ENCODE results near the gene ELP1. TPM values are rescaled to one million over a fixed set of nuclear protein-coding genes. Genes with fewer than 3 reads are reported as not detected.

The ELP1 gene
- total and polyA plus RNA-seq, 2 experiments from 2014 or later = 9.1 to 46.3 TPM

DNA sequence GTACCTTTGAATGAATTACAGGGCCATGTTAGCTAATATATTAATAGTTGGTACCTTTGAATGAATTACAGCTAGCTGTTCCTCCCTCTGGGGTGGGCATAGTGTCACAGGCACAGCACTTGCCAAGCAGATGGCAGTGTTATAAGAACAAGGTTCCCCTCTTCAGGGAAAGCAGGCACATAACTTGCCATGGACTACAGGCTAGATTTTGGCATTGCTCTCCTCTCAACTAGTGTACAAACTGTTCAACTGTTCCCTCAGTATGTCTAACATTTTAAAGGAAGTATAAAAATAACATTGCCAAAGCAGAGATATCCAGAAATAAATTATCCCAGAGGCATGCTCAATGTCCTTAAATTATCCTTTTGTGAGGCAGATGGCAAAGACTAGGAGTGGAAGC is 34.0 kb upstream of the ELP1 start:
- no peak overlapping the region for H3K27ac ChIP-seq (ENCODE audit: low read depth)
- no peak overlapping the region for H3K4me3 ChIP-seq
- no peaks in the 10 kb centered on the region for H3K4me1 ChIP-seq (ENCODE audit: insufficient read depth)
- Mint-ChIP-seq H3K4me1 (no peaks in the 10 kb centered on the region), H3K9me3 (no peaks in the 10 kb centered on the region), H3K27me3 (ENCODE audit: insufficient read depth, low read depth, poor library complexity) (no peaks in the 10 kb centered on the region), H3K36me3 (ENCODE audit: low read depth) (peaks cover 17% of the 10 kb centered on the region), H3K27ac (no peak overlapping the region), H3K4me3 (no peak overlapping the region)
- H3K27me3 ChIP-seq (ENCODE audit: insufficient read depth) = no peaks in the 10 kb centered on the region
- peaks cover 10% of the 10 kb centered on the region; the same call in 1 of the 2 replicates for H4K20me1 ChIP-seq (replicated peaks; ENCODE audit: insufficient read depth)
- peaks cover 7% of the 10 kb centered on the region for H3K36me3 ChIP-seq (ENCODE audit: insufficient read depth)
- no peaks in the 10 kb centered on the region for H3K79me2 ChIP-seq (replicated peaks; ENCODE audit: insufficient read depth)
- DNase-seq (ENCODE audit: low spot score) = no peak
- no peak overlapping the region for H3K4me2 ChIP-seq
- no peak overlapping the region for H2AFZ ChIP-seq
- TF ChIP-seq, protein P1, sequence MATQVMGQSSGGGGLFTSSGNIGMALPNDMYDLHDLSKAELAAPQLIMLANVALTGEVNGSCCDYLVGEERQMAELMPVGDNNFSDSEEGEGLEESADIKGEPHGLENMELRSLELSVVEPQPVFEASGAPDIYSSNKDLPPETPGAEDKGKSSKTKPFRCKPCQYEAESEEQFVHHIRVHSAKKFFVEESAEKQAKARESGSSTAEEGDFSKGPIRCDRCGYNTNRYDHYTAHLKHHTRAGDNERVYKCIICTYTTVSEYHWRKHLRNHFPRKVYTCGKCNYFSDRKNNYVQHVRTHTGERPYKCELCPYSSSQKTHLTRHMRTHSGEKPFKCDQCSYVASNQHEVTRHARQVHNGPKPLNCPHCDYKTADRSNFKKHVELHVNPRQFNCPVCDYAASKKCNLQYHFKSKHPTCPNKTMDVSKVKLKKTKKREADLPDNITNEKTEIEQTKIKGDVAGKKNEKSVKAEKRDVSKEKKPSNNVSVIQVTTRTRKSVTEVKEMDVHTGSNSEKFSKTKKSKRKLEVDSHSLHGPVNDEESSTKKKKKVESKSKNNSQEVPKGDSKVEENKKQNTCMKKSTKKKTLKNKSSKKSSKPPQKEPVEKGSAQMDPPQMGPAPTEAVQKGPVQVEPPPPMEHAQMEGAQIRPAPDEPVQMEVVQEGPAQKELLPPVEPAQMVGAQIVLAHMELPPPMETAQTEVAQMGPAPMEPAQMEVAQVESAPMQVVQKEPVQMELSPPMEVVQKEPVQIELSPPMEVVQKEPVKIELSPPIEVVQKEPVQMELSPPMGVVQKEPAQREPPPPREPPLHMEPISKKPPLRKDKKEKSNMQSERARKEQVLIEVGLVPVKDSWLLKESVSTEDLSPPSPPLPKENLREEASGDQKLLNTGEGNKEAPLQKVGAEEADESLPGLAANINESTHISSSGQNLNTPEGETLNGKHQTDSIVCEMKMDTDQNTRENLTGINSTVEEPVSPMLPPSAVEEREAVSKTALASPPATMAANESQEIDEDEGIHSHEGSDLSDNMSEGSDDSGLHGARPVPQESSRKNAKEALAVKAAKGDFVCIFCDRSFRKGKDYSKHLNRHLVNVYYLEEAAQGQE (IDR thresholded peaks at IDR 0.05; ENCODE audit: unreplicated experiment) = no peak
- no peak for TF ChIP-seq EZH2phosphoT487 (IDR thresholded peaks at IDR 0.05; ENCODE audit: unreplicated experiment)
- TF ChIP-seq POLR2AphosphoS5 (IDR thresholded peaks at IDR 0.05; ENCODE audit: low read depth) = no peak
- TF ChIP-seq ZNF331 (CRISPR knock-in tag; IDR thresholded peaks at IDR 0.05; ENCODE audit: low read depth) = no peak
- TF ChIP-seq, protein P2, sequence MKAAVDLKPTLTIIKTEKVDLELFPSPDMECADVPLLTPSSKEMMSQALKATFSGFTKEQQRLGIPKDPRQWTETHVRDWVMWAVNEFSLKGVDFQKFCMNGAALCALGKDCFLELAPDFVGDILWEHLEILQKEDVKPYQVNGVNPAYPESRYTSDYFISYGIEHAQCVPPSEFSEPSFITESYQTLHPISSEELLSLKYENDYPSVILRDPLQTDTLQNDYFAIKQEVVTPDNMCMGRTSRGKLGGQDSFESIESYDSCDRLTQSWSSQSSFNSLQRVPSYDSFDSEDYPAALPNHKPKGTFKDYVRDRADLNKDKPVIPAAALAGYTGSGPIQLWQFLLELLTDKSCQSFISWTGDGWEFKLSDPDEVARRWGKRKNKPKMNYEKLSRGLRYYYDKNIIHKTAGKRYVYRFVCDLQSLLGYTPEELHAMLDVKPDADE (IDR thresholded peaks at IDR 0.05) = no peak
- no peak for TF ChIP-seq NANOG (IDR thresholded peaks at IDR 0.05; ENCODE audit: borderline replicate concordance)
- TF ChIP-seq CREB1 (CRISPR knock-in tag; IDR thresholded peaks at IDR 0.05; ENCODE audit: low read depth) = no peak
- TF ChIP-seq, protein P3, sequence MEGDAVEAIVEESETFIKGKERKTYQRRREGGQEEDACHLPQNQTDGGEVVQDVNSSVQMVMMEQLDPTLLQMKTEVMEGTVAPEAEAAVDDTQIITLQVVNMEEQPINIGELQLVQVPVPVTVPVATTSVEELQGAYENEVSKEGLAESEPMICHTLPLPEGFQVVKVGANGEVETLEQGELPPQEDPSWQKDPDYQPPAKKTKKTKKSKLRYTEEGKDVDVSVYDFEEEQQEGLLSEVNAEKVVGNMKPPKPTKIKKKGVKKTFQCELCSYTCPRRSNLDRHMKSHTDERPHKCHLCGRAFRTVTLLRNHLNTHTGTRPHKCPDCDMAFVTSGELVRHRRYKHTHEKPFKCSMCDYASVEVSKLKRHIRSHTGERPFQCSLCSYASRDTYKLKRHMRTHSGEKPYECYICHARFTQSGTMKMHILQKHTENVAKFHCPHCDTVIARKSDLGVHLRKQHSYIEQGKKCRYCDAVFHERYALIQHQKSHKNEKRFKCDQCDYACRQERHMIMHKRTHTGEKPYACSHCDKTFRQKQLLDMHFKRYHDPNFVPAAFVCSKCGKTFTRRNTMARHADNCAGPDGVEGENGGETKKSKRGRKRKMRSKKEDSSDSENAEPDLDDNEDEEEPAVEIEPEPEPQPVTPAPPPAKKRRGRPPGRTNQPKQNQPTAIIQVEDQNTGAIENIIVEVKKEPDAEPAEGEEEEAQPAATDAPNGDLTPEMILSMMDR (conservative IDR thresholded peaks at IDR 0.05; ENCODE audit: low read depth in 2 of 2) = no peak
- TF ChIP-seq ZNF114 (CRISPR knock-in tag; IDR thresholded peaks at IDR 0.05) = no peak
- TF ChIP-seq, protein P4, sequence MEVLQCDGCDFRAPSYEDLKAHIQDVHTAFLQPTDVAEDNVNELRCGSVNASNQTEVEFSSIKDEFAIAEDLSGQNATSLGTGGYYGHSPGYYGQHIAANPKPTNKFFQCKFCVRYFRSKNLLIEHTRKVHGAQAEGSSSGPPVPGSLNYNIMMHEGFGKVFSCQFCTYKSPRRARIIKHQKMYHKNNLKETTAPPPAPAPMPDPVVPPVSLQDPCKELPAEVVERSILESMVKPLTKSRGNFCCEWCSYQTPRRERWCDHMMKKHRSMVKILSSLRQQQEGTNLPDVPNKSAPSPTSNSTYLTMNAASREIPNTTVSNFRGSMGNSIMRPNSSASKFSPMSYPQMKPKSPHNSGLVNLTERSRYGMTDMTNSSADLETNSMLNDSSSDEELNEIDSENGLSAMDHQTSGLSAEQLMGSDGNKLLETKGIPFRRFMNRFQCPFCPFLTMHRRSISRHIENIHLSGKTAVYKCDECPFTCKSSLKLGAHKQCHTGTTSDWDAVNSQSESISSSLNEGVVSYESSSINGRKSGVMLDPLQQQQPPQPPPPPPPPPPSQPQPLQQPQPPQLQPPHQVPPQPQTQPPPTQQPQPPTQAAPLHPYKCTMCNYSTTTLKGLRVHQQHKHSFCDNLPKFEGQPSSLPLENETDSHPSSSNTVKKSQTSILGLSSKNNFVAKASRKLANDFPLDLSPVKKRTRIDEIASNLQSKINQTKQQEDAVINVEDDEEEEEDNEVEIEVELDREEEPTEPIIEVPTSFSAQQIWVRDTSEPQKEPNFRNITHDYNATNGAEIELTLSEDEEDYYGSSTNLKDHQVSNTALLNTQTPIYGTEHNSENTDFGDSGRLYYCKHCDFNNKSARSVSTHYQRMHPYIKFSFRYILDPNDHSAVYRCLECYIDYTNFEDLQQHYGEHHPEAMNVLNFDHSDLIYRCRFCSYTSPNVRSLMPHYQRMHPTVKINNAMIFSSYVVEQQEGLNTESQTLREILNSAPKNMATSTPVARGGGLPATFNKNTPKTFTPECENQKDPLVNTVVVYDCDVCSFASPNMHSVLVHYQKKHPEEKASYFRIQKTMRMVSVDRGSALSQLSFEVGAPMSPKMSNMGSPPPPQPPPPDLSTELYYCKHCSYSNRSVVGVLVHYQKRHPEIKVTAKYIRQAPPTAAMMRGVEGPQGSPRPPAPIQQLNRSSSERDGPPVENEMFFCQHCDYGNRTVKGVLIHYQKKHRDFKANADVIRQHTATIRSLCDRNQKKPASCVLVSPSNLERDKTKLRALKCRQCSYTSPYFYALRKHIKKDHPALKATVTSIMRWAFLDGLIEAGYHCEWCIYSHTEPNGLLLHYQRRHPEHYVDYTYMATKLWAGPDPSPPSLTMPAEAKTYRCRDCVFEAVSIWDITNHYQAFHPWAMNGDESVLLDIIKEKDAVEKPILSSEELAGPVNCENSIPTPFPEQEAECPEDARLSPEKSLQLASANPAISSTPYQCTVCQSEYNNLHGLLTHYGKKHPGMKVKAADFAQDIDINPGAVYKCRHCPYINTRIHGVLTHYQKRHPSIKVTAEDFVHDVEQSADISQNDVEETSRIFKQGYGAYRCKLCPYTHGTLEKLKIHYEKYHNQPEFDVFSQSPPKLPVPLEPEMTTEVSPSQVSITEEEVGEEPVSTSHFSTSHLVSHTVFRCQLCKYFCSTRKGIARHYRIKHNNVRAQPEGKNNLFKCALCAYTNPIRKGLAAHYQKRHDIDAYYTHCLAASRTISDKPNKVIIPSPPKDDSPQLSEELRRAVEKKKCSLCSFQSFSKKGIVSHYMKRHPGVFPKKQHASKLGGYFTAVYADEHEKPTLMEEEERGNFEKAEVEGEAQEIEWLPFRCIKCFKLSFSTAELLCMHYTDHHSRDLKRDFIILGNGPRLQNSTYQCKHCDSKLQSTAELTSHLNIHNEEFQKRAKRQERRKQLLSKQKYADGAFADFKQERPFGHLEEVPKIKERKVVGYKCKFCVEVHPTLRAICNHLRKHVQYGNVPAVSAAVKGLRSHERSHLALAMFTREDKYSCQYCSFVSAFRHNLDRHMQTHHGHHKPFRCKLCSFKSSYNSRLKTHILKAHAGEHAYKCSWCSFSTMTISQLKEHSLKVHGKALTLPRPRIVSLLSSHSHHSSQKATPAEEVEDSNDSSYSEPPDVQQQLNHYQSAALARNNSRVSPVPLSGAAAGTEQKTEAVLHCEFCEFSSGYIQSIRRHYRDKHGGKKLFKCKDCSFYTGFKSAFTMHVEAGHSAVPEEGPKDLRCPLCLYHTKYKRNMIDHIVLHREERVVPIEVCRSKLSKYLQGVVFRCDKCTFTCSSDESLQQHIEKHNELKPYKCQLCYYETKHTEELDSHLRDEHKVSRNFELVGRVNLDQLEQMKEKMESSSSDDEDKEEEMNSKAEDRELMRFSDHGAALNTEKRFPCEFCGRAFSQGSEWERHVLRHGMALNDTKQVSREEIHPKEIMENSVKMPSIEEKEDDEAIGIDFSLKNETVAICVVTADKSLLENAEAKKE (CRISPR knock-in tag; IDR thresholded peaks at IDR 0.05) = no peak
- TF ChIP-seq JUNB (IDR thresholded peaks at IDR 0.05; ENCODE audit: unreplicated experiment) = no peak
- no peak for TF ChIP-seq EZH2 (IDR thresholded peaks at IDR 0.05; ENCODE audit: low read depth, unreplicated experiment)
- TF ChIP-seq STAT1 (IDR thresholded peaks at IDR 0.05; ENCODE audit: unreplicated experiment) = no peak
- H3K9me2 ChIP-seq (ENCODE audit: insufficient read depth) = no peaks in the 10 kb centered on the region
- no peaks in the 10 kb centered on the region for H3F3A ChIP-seq (replicated peaks; ENCODE audit: low read depth)
- ATAC-seq = no peak

All from GM23338 (cell line).